Testis (tissue), 3 donors: ENCODE measurements around the gene PRKAG2. TPM values are rescaled to one million over a fixed set of nuclear protein-coding genes. Genes with fewer than 3 reads are reported as not detected.

Experiments
- DNase-seq: peaks from one replicate; pipeline ENCODE4 v3.0.0-alpha.2; 2019
- H3K27ac ChIP-seq, 2 donors: fragments of 200-600 bp; sonication (generic); one replicate each; pipeline ENCODE4 v1.5.1; 2019
- H3K27me3 ChIP-seq: fragments of 200-600 bp; sonication (generic); one replicate; pipeline ENCODE4 v1.5.1; 2019
- H3K36me3 ChIP-seq: fragments of 200-600 bp; sonication (generic); one replicate; pipeline ENCODE4 v1.5.1; 2017; ENCODE audit warnings: low read depth; ENCODE audit errors: missing control alignments
- H3K4me1 ChIP-seq: fragments of 200-600 bp; sonication (generic); one replicate; pipeline ENCODE4 v1.5.1; 2019
- H3K4me3 ChIP-seq, 2 donors: fragments of 200-600 bp; sonication (generic); one replicate each; pipeline ENCODE4 v1.5.1; 2017 to 2019
- H3K9me3 ChIP-seq: fragments of 200-600 bp; sonication (generic); one replicate; pipeline ENCODE4 v1.5.1; 2017
- CTCF ChIP-seq, 3 experiments: fragments of 450-650 bp in 2 of 3; fragments of 200-600 bp in 1 of 3; sonication (generic) in 1 of 3; IDR thresholded peaks; one replicate each; pipeline ENCODE4 v1.5.1; 2016 to 2019; ENCODE audit warnings: antibody characterized with exemption in 3 of 3, mild to moderate bottlenecking in 2 of 3, moderate library complexity in 1 of 3
- POLR2A ChIP-seq: fragments of 450-650 bp; IDR thresholded peaks from one replicate; pipeline ENCODE4 v1.6.1; 2017; ENCODE audit warnings: antibody characterized with exemption, mild to moderate bottlenecking, moderate library complexity
- WGBS, 2 donors: methylation state at CpG; one replicate each; pipeline ENCODE4 v1.1.5; 2018; 5-methylcytosine and 5-hydroxymethylcytosine counted together
- intact Hi-C: fragments of 100-400 bp; cut with DNase I; formaldehyde crosslinking; loops from one replicate; pipeline ENCODE4 v1.15.1; 2023; ENCODE audit warnings: low total_unique reads
- polyA plus RNA-seq: library from polyadenylated mRNA; stranded (reverse); fragments of 350-450 nt; fragmentation: Illumina TruSeq; extraction: RNeasy Lipid Tissue Mini Kit (QIAGEN cat#74804); gene quantifications from one replicate; pipeline ENCODE4 v1.2.3, GENCODE V29; 2014; ENCODE audit warnings: low read depth, low replicate concordance; ENCODE audit not compliant: insufficient read depth
- total RNA-seq, 2 donors: library from RNA; depleted of rRNA; stranded (reverse); fragments of >200 nt; gene quantifications; one replicate each; pipeline ENCODE4 v1.2.3, GENCODE V29; 2016

PRKAG2 gene
- total and polyA plus RNA-seq, 3 donors from 2014 or later: 27.9 to 28.7 (median 28.6) TPM

DNA sequence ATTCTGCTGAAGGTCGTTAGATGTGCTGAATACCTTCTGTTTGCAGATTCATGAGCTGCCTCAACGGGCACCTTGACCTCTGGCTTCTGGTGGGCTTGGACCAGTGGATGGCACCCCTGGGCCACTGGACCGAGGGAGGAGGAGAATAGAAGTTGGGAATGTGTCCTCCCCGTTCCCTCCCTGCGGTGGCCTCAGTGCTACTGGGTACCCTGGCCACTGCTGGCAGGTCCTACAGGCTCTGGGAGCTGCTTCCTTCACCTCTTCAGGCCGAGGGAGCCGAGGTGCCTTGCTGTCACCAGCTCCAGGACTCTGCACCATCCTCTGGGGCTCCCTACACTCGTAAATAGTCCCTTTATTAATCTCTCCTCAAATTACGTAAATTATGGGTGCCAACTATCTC, 47.1 kb upstream of the PRKAG2 start:
- Histone ChIP-seq H3K36me3 (no peaks in the 10 kb centered on the region), H3K4me3 (no peak overlapping the region), H3K4me1 (no peaks in the 10 kb centered on the region), H3K9me3 (no peaks in the 10 kb centered on the region), H3K27ac (peak overlapping the region; percentile 6 to 34), H3K27me3 (no peaks in the 10 kb centered on the region)
- WGBS, 2 donors: 87 to 91% methylated on average over 9 of the region's 9 CpGs
- no peak for TF ChIP-seq CTCF (IDR thresholded peaks at IDR 0.05)
- intact Hi-C loops: loop anchor here (10.0 kb wide), 1 partner anchor 139 kb away; no protein-coding TSS in a partner anchor
- DNase-seq: no peak

DNA sequence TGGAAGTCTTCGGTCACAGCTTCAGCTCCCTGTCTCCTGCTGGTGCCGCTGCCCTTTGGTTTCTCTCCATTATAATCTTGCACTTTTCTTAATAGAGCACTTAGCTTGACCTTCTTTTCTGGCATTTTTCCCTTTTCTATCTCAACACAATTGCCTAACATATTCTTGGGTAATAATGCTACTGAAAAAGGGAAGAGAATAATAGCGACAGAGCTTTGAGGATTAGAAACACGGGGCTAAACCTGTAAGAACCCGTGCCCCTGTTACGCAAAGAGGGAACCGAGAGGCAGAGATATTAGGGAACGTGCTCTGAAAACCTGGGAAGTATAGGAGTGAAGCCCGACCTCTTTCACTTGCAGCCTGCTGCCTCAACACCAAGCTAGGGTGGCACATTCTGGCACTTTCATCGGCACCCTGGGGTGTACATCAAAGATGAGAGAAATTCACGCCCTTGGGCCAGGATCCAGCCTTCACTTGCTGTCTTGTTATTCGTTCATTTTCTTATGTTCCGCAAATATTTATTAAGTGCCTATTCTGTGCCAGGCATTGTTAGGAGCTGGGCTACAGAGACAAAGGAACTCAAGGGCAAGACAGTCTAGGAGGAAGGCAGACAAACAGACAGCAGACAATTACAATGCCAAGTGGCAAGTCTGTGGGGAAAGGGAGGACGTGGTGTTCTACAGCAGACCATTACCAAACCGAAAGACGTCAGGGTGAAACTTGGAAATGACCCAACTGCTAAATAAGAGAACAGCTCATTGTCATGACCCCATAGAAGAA, 46.4 kb upstream of the PRKAG2 start:
- no peaks in the 10 kb centered on the region for H3K9me3 ChIP-seq
- no peak overlapping the region for H3K4me3 ChIP-seq
- DNase-seq: peak; percentile 41
- WGBS, 2 donors: 68 to 69% methylated on average over 16 of the region's 16 CpGs
- no peaks in the 10 kb centered on the region for H3K36me3 ChIP-seq
- no peak overlapping the region for H3K27ac ChIP-seq
- no peaks in the 10 kb centered on the region for H3K27me3 ChIP-seq
- TF ChIP-seq CTCF (IDR thresholded peaks at IDR 0.05) (no peak), POLR2A (no peak)
- H3K4me1 ChIP-seq: no peaks in the 10 kb centered on the region
- intact Hi-C loops: loop anchor here (10.0 kb wide), 1 partner anchor 138 kb away; no protein-coding TSS in a partner anchor

GRCh38 chr7:151921451-151921850, 44.5 kb upstream of the PRKAG2 start:
- WGBS, 2 donors: 92 to 97% methylated on average over 13 of the region's 13 CpGs
- DNase-seq: no peak
- Histone ChIP-seq H3K9me3 (no peaks in the 10 kb centered on the region), H3K27me3 (no peaks in the 10 kb centered on the region), H3K4me3 (no peak overlapping the region), H3K27ac (no peak overlapping the region), H3K4me1 (no peaks in the 10 kb centered on the region), H3K36me3 (no peaks in the 10 kb centered on the region)
- TF ChIP-seq CTCF (IDR thresholded peaks at IDR 0.05) (no peak), POLR2A (no peak)
- intact Hi-C loops: loop anchor here (10.0 kb wide), 1 partner anchor 137 kb away; no protein-coding TSS in a partner anchor

GRCh38 chr7:151920488-151920887, 43.6 kb upstream of the PRKAG2 start:
- Histone ChIP-seq H3K4me3 (no peak overlapping the region), H3K9me3 (no peaks in the 10 kb centered on the region), H3K27ac (no peak overlapping the region), H3K4me1 (no peaks in the 10 kb centered on the region), H3K36me3 (no peaks in the 10 kb centered on the region), H3K27me3 (no peaks in the 10 kb centered on the region)
- intact Hi-C loops: loop anchor here (10.0 kb wide), 1 partner anchor 136 kb away; no protein-coding TSS in a partner anchor
- DNase-seq: no peak
- no peak for TF ChIP-seq CTCF (IDR thresholded peaks at IDR 0.05)
- TF ChIP-seq POLR2A: no peak
- 94 to 96% methylated on average over 1 of the region's 1 CpG for WGBS, 2 donors

- TF ChIP-seq CTCF (IDR thresholded peaks at IDR 0.05) (no peak), POLR2A (no peak)
- Histone ChIP-seq H3K27me3 (no peaks in the 10 kb centered on the region), H3K9me3 (no peaks in the 10 kb centered on the region), H3K27ac (no peak overlapping the region), H3K36me3 (no peaks in the 10 kb centered on the region), H3K4me1 (no peaks in the 10 kb centered on the region), H3K4me3 (no peak overlapping the region)
- no peak for DNase-seq
- intact Hi-C loops: no loop called here
- 79 to 86% methylated on average over 8 of the region's 8 CpGs for WGBS, 2 donors
Observed at GRCh38 chr7:151919595-151919994, 42.7 kb upstream of the PRKAG2 start.
